Measurements from ENCODE around the gene AKAIN1. TPM values are rescaled to one million over a fixed set of nuclear protein-coding genes. Genes with fewer than 3 reads are reported as not detected.

The AKAIN1 gene
- total RNA-seq, 1 donor from 2014 or later: not detected

DNA sequence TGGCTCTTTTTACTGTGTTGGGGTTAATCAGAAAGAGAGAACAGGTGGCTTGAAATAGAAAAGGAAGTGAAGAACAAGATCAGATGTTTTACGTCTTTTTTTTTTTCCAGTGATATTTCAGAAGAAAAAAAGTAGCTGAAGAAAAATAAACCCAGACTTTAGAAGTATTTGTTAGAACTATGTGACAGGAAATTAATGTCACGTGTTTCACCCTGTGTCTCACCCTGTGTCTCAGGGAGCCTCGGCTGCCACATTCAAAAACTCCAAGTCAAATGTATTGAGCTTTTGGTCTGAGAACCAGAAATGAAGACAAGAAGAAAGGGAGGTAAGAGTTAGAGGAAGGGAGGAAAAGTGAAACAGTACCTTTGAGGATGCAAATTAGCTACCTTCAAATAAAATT, 38.0 kb downstream of the AKAIN1 start:
- H3K9me3 Mint-ChIP-seq: no peaks in the 10 kb centered on the region
- peaks cover 2% of the 10 kb centered on the region for H3K27me3 Mint-ChIP-seq (ENCODE audit: insufficient read depth, low read depth)
- TF ChIP-seq EZH2phosphoT487 (IDR thresholded peaks at IDR 0.05): no peak
- TF ChIP-seq, protein P1, sequence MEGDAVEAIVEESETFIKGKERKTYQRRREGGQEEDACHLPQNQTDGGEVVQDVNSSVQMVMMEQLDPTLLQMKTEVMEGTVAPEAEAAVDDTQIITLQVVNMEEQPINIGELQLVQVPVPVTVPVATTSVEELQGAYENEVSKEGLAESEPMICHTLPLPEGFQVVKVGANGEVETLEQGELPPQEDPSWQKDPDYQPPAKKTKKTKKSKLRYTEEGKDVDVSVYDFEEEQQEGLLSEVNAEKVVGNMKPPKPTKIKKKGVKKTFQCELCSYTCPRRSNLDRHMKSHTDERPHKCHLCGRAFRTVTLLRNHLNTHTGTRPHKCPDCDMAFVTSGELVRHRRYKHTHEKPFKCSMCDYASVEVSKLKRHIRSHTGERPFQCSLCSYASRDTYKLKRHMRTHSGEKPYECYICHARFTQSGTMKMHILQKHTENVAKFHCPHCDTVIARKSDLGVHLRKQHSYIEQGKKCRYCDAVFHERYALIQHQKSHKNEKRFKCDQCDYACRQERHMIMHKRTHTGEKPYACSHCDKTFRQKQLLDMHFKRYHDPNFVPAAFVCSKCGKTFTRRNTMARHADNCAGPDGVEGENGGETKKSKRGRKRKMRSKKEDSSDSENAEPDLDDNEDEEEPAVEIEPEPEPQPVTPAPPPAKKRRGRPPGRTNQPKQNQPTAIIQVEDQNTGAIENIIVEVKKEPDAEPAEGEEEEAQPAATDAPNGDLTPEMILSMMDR (IDR thresholded peaks at IDR 0.05): no peak
- no peak for TF ChIP-seq EZH2 (IDR thresholded peaks at IDR 0.05)
- Histone ChIP-seq H3K36me3 (no peaks in the 10 kb centered on the region), H3F3A (ENCODE audit: low read depth) (no peaks in the 10 kb centered on the region), H3K4me2 (no peak overlapping the region), H3K9ac (no peak overlapping the region), H3K4me3 (no peak overlapping the region), H3K9me3 (ENCODE audit: low read depth) (no peaks in the 10 kb centered on the region), H4K20me1 (ENCODE audit: low read depth) (no peaks in the 10 kb centered on the region), H3K27ac (no peak overlapping the region), H2AFZ (replicated peaks) (no peak overlapping the region), H3K27me3 (no peaks in the 10 kb centered on the region), H3K79me2 (ENCODE audit: low read depth) (no peaks in the 10 kb centered on the region), H3K4me1 (no peaks in the 10 kb centered on the region)
- no peaks in the 10 kb centered on the region for H3K36me3 Mint-ChIP-seq
- no peak overlapping the region for H3K27ac Mint-ChIP-seq
- H3K4me3 Mint-ChIP-seq: no peak overlapping the region
- no peak for DNase-seq (ENCODE audit: low spot score)
- H3K4me1 Mint-ChIP-seq: no peaks in the 10 kb centered on the region

DNA sequence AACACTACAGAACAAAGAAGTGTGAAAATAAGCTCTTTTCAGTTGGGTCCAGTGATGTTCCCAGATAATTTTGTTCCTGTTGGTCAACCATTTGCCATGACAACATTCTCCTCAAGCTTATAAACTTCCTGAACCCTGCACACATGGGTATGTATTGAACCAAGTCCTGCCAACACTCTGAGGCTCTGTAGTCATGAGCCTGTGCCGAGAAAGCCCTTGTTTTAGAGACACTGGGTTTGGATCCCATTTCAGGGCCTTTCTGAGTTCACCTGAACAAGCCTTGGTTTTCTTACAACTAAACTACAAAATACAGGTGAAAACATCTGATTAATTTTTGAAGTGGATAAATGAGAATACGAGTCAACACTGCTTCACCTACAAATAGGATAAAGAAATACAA, 38.5 kb downstream of the AKAIN1 start:
- H3K4me1 ChIP-seq: no peaks in the 10 kb centered on the region
- no peaks in the 10 kb centered on the region for H3K36me3 ChIP-seq
- Mint-ChIP-seq H3K9me3 (no peaks in the 10 kb centered on the region), H3K4me1 (no peaks in the 10 kb centered on the region), H3K4me3 (no peak overlapping the region), H3K36me3 (no peaks in the 10 kb centered on the region), H3K27me3 (ENCODE audit: insufficient read depth, low read depth) (peaks cover 2% of the 10 kb centered on the region), H3K27ac (no peak overlapping the region)
- H3F3A ChIP-seq (ENCODE audit: low read depth): no peaks in the 10 kb centered on the region
- H3K4me3 ChIP-seq: no peak overlapping the region
- H2AFZ ChIP-seq (replicated peaks): no peak overlapping the region
- no peak overlapping the region for H3K27ac ChIP-seq
- no peak for DNase-seq (ENCODE audit: low spot score)
- no peak overlapping the region for H3K9ac ChIP-seq
- no peaks in the 10 kb centered on the region for H4K20me1 ChIP-seq (ENCODE audit: low read depth)
- H3K79me2 ChIP-seq (ENCODE audit: low read depth): no peaks in the 10 kb centered on the region
- H3K9me3 ChIP-seq (ENCODE audit: low read depth): no peaks in the 10 kb centered on the region
- TF ChIP-seq EZH2phosphoT487 (IDR thresholded peaks at IDR 0.05): no peak
- H3K4me2 ChIP-seq: no peak overlapping the region
- H3K27me3 ChIP-seq: no peaks in the 10 kb centered on the region

DNA sequence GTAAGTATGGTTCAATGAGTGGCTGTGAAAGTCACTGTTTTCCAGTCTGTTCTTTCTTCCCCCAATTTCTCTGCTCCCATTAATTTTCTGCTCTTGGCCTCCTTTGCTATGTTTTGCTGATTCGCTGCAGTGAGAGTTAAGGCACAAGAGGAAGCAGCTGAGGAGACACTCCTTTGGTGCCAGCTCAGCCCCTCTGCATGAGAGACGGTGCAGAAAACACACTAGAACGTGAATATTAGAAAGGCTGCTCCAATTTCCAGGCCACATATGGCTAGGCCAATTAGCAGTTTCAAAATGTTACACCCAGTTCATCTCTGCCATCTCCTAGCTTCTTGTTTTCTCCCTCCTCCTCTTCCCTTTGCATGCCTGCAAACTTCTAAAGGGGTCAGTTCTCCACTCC, 38.9 kb downstream of the AKAIN1 start:
- Mint-ChIP-seq H3K4me1 (no peaks in the 10 kb centered on the region), H3K36me3 (no peaks in the 10 kb centered on the region), H3K27ac (no peak overlapping the region), H3K27me3 (ENCODE audit: insufficient read depth, low read depth) (peaks cover 2% of the 10 kb centered on the region), H3K9me3 (no peaks in the 10 kb centered on the region), H3K4me3 (no peak overlapping the region)
- H3K36me3 ChIP-seq: no peaks in the 10 kb centered on the region
- no peaks in the 10 kb centered on the region for H3K4me1 ChIP-seq
- H3K9ac ChIP-seq: no peak overlapping the region
- H3K4me2 ChIP-seq: no peak overlapping the region
- H4K20me1 ChIP-seq (ENCODE audit: low read depth): no peaks in the 10 kb centered on the region
- no peaks in the 10 kb centered on the region for H3K79me2 ChIP-seq (ENCODE audit: low read depth)
- no peak for DNase-seq (ENCODE audit: low spot score)
- H3K9me3 ChIP-seq (ENCODE audit: low read depth): no peaks in the 10 kb centered on the region
- H3K4me3 ChIP-seq: no peak overlapping the region
- H3F3A ChIP-seq (ENCODE audit: low read depth): no peaks in the 10 kb centered on the region
- no peak overlapping the region for H3K27ac ChIP-seq
- H3K27me3 ChIP-seq: no peaks in the 10 kb centered on the region
- no peak overlapping the region for H2AFZ ChIP-seq (replicated peaks)
- TF ChIP-seq EZH2 (IDR thresholded peaks at IDR 0.05) (no peak), EZH2phosphoT487 (IDR thresholded peaks at IDR 0.05) (no peak)
- TF ChIP-seq, protein P1 (IDR thresholded peaks at IDR 0.05): no peak

DNA sequence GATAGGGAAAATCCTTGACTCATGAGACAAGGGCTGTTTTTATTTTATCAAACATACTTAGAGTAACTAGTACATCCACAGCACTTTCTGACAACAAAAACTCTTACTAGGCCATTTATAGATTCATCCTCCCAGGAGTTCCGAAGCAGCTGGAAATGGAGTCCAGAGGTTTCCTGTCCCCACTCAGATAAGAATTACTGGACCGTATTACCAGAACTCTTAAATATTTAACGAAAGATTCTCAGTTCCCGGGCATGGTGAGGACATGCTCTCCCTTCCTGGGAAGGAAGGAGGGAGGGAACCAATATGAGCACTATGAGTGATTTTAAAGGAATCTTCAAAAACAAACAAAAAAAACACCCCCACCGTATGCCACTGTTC, 41.2 kb downstream of the AKAIN1 start:
- H3K4me1 Mint-ChIP-seq: no peaks in the 10 kb centered on the region
- no peak for DNase-seq (ENCODE audit: low spot score)
- no peaks in the 10 kb centered on the region for H3K79me2 ChIP-seq (ENCODE audit: low read depth)
- no peaks in the 10 kb centered on the region for H3F3A ChIP-seq (ENCODE audit: low read depth)
- no peak overlapping the region for H3K4me3 ChIP-seq
- peaks cover 2% of the 10 kb centered on the region for H3K27me3 Mint-ChIP-seq (ENCODE audit: insufficient read depth, low read depth)
- no peak overlapping the region for H3K4me3 Mint-ChIP-seq
- H3K36me3 Mint-ChIP-seq: no peaks in the 10 kb centered on the region
- no peaks in the 10 kb centered on the region for H3K9me3 Mint-ChIP-seq
- peaks cover 5% of the 10 kb centered on the region for H3K4me1 ChIP-seq
- TF ChIP-seq EZH2phosphoT487 (IDR thresholded peaks at IDR 0.05) (no peak), EZH2 (IDR thresholded peaks at IDR 0.05) (no peak)
- TF ChIP-seq, protein P1 (IDR thresholded peaks at IDR 0.05): no peak
- no peak overlapping the region for H2AFZ ChIP-seq (replicated peaks)
- no peaks in the 10 kb centered on the region for H3K36me3 ChIP-seq
- H3K27ac Mint-ChIP-seq: no peak overlapping the region
- no peaks in the 10 kb centered on the region for H3K27me3 ChIP-seq
- H3K4me2 ChIP-seq: no peak overlapping the region
- H3K9ac ChIP-seq: no peak overlapping the region
- no peak overlapping the region for H3K27ac ChIP-seq
- H3K9me3 ChIP-seq (ENCODE audit: low read depth): no peaks in the 10 kb centered on the region
- no peaks in the 10 kb centered on the region for H4K20me1 ChIP-seq (ENCODE audit: low read depth)

Data from neural progenitor cell (in vitro differentiated cells).